ENCODE results near the gene ACOXL. TPM values are rescaled to one million over a fixed set of nuclear protein-coding genes. Genes with fewer than 3 reads are reported as not detected.

ACOXL gene
- total RNA-seq, 1 donor from 2014 or later = 1.1 TPM

DNA sequence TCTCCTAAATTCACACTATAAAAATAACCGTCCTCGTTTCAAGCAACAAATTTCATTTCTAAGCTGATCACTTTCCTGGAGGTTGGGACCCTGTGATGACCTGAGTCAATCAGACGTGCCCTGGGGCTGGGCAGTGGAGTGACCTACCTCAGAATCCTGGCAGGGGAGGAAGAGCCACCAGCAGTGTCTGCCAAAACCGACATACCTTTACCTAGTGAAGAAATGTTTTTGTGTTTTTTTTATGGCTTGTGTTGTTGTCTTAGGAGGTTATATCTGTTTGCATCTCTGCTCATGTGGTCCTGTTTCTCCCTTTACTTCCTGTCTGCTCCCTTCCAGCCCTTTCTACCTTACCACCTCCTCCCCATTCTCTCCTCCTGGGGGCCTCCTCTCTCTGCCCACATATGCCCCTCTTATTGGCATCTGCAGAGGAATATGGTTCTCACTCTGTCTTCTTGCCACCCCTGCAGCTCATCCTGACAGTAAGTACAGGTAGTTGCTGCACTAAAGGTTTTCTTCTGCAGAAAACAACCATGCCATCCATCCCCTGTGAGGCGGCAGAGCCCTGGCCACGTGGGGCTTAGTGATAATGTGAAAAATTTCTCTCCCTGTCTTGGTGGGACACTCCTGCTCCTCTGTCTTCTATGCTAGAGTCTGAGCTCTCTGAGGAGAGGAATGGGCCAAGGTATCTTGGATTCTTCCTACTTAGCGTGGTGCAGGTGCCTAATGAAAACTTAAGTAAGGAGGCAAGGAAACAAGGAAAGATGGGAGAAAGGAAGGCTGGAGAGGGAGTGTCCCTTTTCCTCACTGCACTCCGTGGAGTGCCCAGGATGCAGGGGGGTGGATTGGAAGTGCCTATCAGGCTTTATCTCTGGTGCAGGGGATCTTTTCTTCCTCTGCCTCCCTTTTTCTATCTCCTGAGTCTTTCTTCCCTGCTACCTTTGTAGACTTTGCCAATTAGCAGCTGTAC is 15.4 kb downstream of the ACOXL start:
- H3K4me1 Mint-ChIP-seq (ENCODE audit: low read depth) = peaks cover 51% of the 10 kb centered on the region
- intact Hi-C loops (cut with micrococcal nuclease) = loop anchor here (1.0 to 10.0 kb wide), 7 partner anchors 57 to 957 kb away; partner anchors contain the start of gene BUB1
- H3K27me3 Mint-ChIP-seq (ENCODE audit: insufficient read depth) = peaks cover 24% of the 10 kb centered on the region
- DNase-seq (ENCODE audit: low spot score) = no peak
- peak overlapping the region; percentile 50 for H3K4me3 Mint-ChIP-seq
- no peaks in the 10 kb centered on the region for H3K9me3 Mint-ChIP-seq
- H3K36me3 Mint-ChIP-seq (ENCODE audit: low read depth) = no peaks in the 10 kb centered on the region
- peak overlapping the region; percentile 35 for H3K27ac Mint-ChIP-seq

DNA sequence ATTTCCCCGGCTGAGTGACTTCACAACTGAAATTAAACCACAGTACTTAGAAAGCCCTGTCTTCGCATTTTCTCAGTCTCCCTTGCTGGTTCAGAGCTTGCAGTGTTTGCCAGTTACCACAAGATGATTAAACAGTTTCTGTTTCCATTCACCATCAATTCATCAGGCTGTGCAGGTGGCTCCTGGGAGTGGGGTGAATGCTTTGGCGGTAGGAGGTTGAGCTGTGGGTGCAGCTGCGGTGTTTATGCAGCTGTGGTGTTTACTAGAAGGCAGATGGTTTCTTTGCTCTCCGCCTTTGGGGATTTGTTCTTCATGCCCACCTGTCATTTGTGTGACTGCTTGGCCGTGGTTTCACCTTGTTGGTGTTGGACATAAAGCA is 16.1 kb downstream of the ACOXL start:
- H3K4me3 Mint-ChIP-seq = peak overlapping the region; percentile 50
- no peaks in the 10 kb centered on the region for H3K36me3 Mint-ChIP-seq (ENCODE audit: low read depth)
- DNase-seq (ENCODE audit: low spot score) = peak; percentile 78
- peaks cover 47% of the 10 kb centered on the region for H3K4me1 Mint-ChIP-seq (ENCODE audit: low read depth)
- peaks cover 19% of the 10 kb centered on the region for H3K27me3 Mint-ChIP-seq (ENCODE audit: insufficient read depth)
- H3K27ac Mint-ChIP-seq = peak overlapping the region; percentile 35
- no peaks in the 10 kb centered on the region for H3K9me3 Mint-ChIP-seq
- intact Hi-C loops (cut with micrococcal nuclease) = loop anchor here (1.0 to 10.0 kb wide), 7 partner anchors 57 to 956 kb away; partner anchors contain the start of gene BUB1

DNA sequence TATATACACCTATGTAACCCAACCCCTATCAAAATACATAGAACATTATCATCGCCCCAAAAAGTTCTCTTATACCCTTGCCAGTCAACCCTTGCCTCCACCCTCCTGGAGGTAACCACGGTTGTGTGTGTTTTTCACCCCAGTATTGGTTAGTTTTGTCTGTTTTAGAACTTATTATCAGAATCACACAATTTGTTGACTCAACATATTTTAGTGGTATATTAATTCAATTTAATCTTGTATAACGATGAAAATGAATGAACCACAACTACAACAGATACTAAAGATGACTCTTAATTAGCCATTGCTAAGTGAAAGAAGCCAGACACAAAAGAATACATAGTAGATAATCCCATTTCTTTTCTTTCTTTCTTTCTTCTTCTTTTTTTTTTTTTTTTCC is 19.3 kb downstream of the ACOXL start:
- H3K36me3 Mint-ChIP-seq (ENCODE audit: low read depth) = no peaks in the 10 kb centered on the region
- peaks cover 10% of the 10 kb centered on the region for H3K27me3 Mint-ChIP-seq (ENCODE audit: insufficient read depth)
- intact Hi-C loops (cut with micrococcal nuclease) = no loop called here
- peaks cover 28% of the 10 kb centered on the region for H3K4me1 Mint-ChIP-seq (ENCODE audit: low read depth)
- no peak overlapping the region for H3K4me3 Mint-ChIP-seq
- H3K9me3 Mint-ChIP-seq = no peaks in the 10 kb centered on the region
- DNase-seq (ENCODE audit: low spot score) = no peak
- no peak overlapping the region for H3K27ac Mint-ChIP-seq

DNA sequence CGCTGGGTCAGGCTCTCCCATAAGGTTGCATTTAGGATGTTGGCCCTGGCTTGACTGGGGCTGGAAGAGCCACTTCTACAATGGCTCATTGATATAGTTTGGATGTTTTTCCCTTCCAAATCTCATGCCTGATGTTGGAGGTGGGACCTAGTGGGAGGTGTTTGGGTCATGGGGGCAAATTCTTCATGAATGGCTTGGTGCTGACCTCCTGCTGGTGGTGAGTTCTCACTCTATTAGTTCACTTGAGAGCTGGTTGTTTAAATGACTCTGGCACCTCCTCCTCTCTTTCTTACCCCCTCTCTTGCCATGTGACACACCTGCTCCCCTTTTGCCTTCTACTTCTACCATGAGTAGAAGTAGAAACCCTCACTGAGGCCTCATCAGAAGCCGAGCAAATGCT is 20.5 kb downstream of the ACOXL start:
- Mint-ChIP-seq H3K9me3 (no peaks in the 10 kb centered on the region), H3K4me3 (no peak overlapping the region), H3K27me3 (ENCODE audit: insufficient read depth) (peaks cover 20% of the 10 kb centered on the region), H3K27ac (no peak overlapping the region), H3K4me1 (ENCODE audit: low read depth) (peaks cover 21% of the 10 kb centered on the region), H3K36me3 (ENCODE audit: low read depth) (no peaks in the 10 kb centered on the region)
- no peak for DNase-seq (ENCODE audit: low spot score)
- intact Hi-C loops (cut with micrococcal nuclease) = no loop called here

DNA sequence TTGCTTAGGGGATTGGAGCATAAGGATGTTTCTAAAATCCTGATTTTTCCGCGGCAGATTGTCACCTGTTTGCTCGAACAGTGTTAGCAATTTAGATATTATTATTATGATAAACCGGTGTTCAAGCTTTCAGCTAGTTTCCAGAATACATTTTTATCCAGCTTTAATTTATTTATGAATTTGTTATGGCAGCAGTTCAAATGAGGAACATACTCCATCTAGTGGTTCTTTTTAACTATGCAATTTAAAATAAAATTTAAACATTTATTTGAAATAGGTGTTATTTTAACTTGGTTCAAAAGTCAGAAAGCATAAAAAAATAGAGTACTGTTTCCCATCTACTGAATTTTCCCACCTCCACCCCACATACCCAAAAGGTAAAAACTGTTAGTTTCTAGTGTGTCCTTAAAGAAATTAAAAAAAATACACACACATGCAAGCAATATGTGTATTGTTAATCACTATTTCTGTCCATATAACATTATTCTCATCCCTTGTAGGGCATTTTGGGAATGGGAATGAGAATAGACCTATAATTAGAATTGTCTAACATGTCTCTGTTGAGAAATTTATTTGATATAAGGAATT is 23.2 kb downstream of the ACOXL start:
- Mint-ChIP-seq H3K27ac (no peak overlapping the region), H3K9me3 (peaks cover 6% of the 10 kb centered on the region), H3K36me3 (ENCODE audit: low read depth) (no peaks in the 10 kb centered on the region), H3K4me3 (no peak overlapping the region), H3K27me3 (ENCODE audit: insufficient read depth) (peaks cover 43% of the 10 kb centered on the region), H3K4me1 (ENCODE audit: low read depth) (no peaks in the 10 kb centered on the region)
- intact Hi-C loops (cut with micrococcal nuclease) = no loop called here
- no peak for DNase-seq (ENCODE audit: low spot score)

DNA sequence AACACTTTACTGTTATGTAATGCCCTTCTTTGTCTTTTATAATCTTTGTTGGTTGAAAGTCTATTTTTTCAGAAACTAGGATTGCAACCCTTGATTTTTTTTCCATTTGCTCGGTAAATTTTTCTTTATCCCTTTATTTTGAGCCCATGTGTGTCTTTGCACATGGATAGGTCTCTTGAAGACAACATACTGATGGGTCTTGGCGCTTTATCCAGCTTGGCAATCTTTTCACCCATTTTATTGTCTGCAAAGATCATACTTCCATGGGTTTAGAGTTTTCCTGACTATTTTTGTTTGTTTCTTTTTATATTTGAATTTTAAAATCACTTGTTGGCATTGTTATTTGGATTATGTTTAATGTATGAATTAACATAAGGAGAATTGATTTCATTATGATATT is 27.0 kb downstream of the ACOXL start:
- DNase-seq (ENCODE audit: low spot score) = no peak
- Mint-ChIP-seq H3K27ac (no peak overlapping the region), H3K27me3 (ENCODE audit: insufficient read depth) (peaks cover 59% of the 10 kb centered on the region), H3K36me3 (ENCODE audit: low read depth) (no peaks in the 10 kb centered on the region), H3K9me3 (peaks cover 6% of the 10 kb centered on the region), H3K4me3 (no peak overlapping the region), H3K4me1 (ENCODE audit: low read depth) (no peaks in the 10 kb centered on the region)
- intact Hi-C loops (cut with micrococcal nuclease) = no loop called here

DNA sequence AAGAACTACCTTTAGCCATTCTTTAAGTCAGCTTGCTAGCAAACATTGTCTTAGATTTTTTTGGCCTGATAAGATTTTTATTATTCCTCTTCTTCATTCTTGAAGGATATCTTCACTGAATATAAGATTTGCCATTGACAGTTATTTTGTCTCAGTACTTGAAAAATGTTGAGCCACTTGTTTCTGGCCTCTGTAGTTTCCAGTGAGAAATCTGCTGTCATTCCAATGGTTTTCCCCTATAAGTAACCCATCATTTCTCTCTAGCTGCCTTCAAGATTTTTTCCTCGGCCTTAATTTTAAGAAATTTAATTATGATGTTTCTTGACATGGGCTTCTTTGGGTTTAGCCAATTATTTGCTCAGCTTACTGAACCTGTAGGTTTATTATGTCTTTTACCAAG is 32.6 kb downstream of the ACOXL start:
- DNase-seq (ENCODE audit: low spot score) = no peak
- Mint-ChIP-seq H3K27ac (no peak overlapping the region), H3K36me3 (ENCODE audit: low read depth) (no peaks in the 10 kb centered on the region), H3K27me3 (ENCODE audit: insufficient read depth) (peaks cover 50% of the 10 kb centered on the region), H3K9me3 (no peaks in the 10 kb centered on the region), H3K4me3 (no peak overlapping the region), H3K4me1 (ENCODE audit: low read depth) (no peaks in the 10 kb centered on the region)
- intact Hi-C loops (cut with micrococcal nuclease) = no loop called here

DNA sequence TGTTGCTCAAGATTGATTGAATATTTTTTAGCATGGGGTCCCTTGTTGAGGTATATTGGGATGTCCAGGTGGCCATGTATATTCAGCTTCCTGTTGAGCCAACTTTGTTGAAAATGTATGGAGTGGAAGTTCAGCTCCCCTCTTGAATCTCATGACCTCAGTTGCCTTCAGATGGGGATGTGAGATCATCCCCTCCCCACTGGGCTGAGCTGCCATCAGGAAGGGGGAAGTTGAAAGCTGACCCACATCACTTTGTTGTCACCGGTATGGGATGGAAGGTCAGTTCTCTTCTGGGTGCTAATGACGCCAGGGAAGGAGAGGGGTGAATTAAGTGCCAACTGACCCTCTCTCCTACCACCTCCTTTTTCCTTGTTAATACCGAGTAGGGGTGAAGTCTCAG is 33.9 kb downstream of the ACOXL start:
- H3K4me3 Mint-ChIP-seq = no peak overlapping the region
- no peaks in the 10 kb centered on the region for H3K36me3 Mint-ChIP-seq (ENCODE audit: low read depth)
- H3K4me1 Mint-ChIP-seq (ENCODE audit: low read depth) = no peaks in the 10 kb centered on the region
- no peak for DNase-seq (ENCODE audit: low spot score)
- H3K27me3 Mint-ChIP-seq (ENCODE audit: insufficient read depth) = peaks cover 51% of the 10 kb centered on the region
- no peaks in the 10 kb centered on the region for H3K9me3 Mint-ChIP-seq
- H3K27ac Mint-ChIP-seq = no peak overlapping the region
- intact Hi-C loops (cut with micrococcal nuclease) = no loop called here

DNA sequence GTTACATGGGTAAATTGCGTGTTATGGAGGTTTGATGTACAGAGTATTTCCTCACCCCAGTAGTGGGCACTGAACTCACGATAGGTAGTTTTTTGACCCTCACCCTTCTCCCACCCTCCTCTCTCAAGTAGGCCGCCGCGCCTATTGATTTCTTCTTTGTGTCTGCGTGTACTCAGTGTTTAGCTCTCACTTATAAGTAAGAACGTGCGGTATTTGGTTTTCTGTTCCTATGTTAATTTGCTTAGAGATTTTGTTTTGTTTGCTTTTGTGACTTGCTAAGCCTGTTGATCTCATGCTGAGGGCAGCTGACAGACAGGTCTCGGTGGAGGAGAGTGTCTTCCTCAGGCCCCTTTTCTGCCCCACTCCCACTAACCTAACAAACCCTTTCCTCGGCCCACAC is 36.2 kb downstream of the ACOXL start:
- Mint-ChIP-seq H3K4me3 (no peak overlapping the region), H3K27me3 (ENCODE audit: insufficient read depth) (peaks cover 42% of the 10 kb centered on the region), H3K27ac (no peak overlapping the region), H3K36me3 (ENCODE audit: low read depth) (no peaks in the 10 kb centered on the region), H3K9me3 (no peaks in the 10 kb centered on the region), H3K4me1 (ENCODE audit: low read depth) (no peaks in the 10 kb centered on the region)
- intact Hi-C loops (cut with micrococcal nuclease) = no loop called here
- DNase-seq (ENCODE audit: low spot score) = no peak

DNA sequence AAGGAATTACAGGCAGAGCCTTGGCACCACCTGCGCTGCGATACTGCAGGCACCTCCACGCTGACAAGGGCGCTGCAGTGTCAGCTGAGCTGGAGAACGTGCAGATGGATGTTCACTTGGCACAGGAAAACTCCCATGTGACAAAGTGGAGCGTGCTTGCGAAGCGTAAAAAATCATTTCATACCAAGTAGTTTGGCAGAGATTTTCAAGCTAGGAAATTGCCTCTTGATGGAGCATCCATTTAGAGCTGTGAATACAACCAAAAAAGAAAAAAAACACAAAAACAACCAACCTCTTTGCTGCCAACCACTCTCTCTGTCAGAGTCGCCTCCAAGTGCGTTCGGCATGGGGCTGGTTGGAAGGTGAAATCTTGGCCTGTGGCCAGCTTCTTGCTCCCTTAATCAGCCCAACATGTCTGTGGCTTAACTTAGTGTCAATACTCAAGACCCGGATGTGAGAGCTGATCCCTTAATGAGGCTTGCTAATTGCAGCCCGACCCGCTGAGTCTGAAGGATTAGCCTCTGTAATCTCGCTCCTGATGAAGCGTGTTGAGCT is 38.1 kb downstream of the ACOXL start:
- no peak for DNase-seq (ENCODE audit: low spot score)
- Mint-ChIP-seq H3K9me3 (no peaks in the 10 kb centered on the region), H3K36me3 (ENCODE audit: low read depth) (no peaks in the 10 kb centered on the region), H3K4me3 (no peak overlapping the region), H3K4me1 (ENCODE audit: low read depth) (no peaks in the 10 kb centered on the region), H3K27ac (no peak overlapping the region), H3K27me3 (ENCODE audit: insufficient read depth) (peaks cover 32% of the 10 kb centered on the region)
- intact Hi-C loops (cut with micrococcal nuclease) = no loop called here

DNA sequence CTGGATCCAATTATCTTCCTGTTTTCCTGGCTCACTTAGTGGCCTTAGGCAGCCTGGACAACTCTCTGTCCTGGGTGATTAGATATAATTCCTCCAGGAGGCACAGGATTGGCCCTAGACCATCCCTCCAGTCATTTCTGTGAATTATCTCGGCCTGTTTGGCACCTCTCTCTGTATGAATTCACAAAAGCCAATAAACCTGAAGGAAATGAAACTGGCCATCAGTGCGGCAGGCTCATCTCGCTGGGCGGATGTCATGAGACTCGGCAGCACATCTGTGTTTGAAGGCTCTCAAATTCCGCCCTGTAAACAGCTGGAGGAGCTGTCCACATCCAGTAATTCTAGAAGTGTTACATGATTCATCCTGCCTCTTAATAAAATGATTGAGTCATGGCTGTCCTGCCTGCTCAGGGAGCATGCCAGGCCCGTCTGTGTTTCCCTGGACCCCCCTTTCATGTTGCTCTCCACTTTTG is 38.6 kb downstream of the ACOXL start:
- Mint-ChIP-seq H3K27me3 (ENCODE audit: insufficient read depth) (peaks cover 29% of the 10 kb centered on the region), H3K9me3 (no peaks in the 10 kb centered on the region), H3K4me3 (no peak overlapping the region), H3K27ac (no peak overlapping the region), H3K4me1 (ENCODE audit: low read depth) (no peaks in the 10 kb centered on the region), H3K36me3 (ENCODE audit: low read depth) (no peaks in the 10 kb centered on the region)
- intact Hi-C loops (cut with micrococcal nuclease) = no loop called here
- DNase-seq (ENCODE audit: low spot score) = no peak

DNA sequence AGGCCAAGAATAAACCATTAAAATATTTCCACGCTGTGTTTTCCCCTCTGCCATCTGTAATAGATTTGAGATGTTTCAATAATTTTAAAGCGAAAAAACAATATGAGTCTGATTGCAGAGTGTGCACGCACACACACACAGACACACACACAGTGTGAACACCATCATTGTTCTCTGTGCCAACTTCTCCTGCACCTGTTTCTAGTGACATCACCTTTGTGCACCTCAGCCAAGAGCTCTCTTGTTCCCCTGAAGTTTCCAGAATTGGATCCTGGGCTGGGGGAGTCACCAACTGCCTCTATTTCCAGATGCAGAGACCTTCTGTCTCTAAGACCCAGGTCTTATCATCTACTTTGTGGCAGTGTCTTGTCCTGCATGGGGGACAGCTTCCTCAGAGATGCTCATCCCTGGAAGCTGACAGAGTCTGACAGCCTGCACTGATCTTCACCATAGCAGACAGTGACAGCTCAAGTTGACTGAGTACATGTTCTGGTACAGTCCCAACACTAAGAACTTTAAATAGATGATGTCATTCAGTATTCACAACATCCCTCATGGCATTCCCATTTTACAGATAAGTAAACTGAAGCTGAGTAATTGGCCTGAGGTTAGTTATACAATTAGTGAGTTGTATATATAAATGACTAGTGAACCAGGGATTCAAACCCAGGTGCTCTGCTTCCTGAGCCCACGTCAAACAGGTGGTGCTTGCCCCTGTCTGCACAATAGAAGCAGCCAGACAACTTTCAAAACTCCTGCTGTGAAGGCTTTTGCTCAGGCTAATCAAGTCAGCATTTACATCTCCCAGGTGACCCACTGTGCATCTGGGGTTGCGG is 39.4 kb downstream of the ACOXL start:
- H3K27me3 Mint-ChIP-seq (ENCODE audit: insufficient read depth) = peaks cover 29% of the 10 kb centered on the region
- H3K4me1 Mint-ChIP-seq (ENCODE audit: low read depth) = no peaks in the 10 kb centered on the region
- no peaks in the 10 kb centered on the region for H3K9me3 Mint-ChIP-seq
- no peak overlapping the region for H3K4me3 Mint-ChIP-seq
- no peak for DNase-seq (ENCODE audit: low spot score)
- no peak overlapping the region for H3K27ac Mint-ChIP-seq
- intact Hi-C loops (cut with micrococcal nuclease) = no loop called here
- no peaks in the 10 kb centered on the region for H3K36me3 Mint-ChIP-seq (ENCODE audit: low read depth)

Data from activated T-helper 1 cell treated with anti-CD3 and anti-CD28 coated beads, Interleukin-12 subunit alpha, Interleukin-12 subunit beta, Interleukin-2, Interleukin-4 antibody, amounts not matched to agents 30 ng/mL and 10 ng/mL and 1 ng/mL, durations not matched to agents 14 hours and 24 hours and 36 hours (primary cell).